ENCODE measurements around the gene ADARB2.
"Not testable (repeated sequence)": the region's sequence is repeated elsewhere in the genome, so short reads cannot be mapped to it uniquely, and the experiment has no call there.

ADARB2 gene

GRCh38 chr10:1634239-1634638 lies 103.1 kb downstream of the ADARB2 start:
- no peak for DNase-seq

- no peak for DNase-seq
Observed at GRCh38 chr10:1633783-1634182, 103.5 kb downstream of the ADARB2 start.

GRCh38 chr10:1632596-1632995 lies 104.7 kb downstream of the ADARB2 start:
- DNase-seq: no peak

GRCh38 chr10:1632141-1632540 lies 105.2 kb downstream of the ADARB2 start:
- DNase-seq: no peak

GRCh38 chr10:1631282-1631681 lies 106.0 kb downstream of the ADARB2 start:
- DNase-seq: no peak

- DNase-seq: no peak
Observed at GRCh38 chr10:1630304-1630703, 107.0 kb downstream of the ADARB2 start.

- DNase-seq: no peak
Observed at GRCh38 chr10:1629326-1630198, 107.8 kb downstream of the ADARB2 start.

GRCh38 chr10:1628757-1629156 lies 108.6 kb downstream of the ADARB2 start:
- no peak for DNase-seq

GRCh38 chr10:1627945-1628344 lies 109.4 kb downstream of the ADARB2 start:
- DNase-seq: no peak

GRCh38 chr10:1626835-1627234 lies 110.5 kb downstream of the ADARB2 start:
- DNase-seq: no peak

- no peak for DNase-seq
Observed at GRCh38 chr10:1626410-1626809, 110.9 kb downstream of the ADARB2 start.

GRCh38 chr10:1625731-1626130 lies 111.6 kb downstream of the ADARB2 start:
- no peak for DNase-seq

GRCh38 chr10:1625079-1625478 lies 112.2 kb downstream of the ADARB2 start:
- DNase-seq: no peak

- DNase-seq: no peak
Observed at GRCh38 chr10:1624240-1624639, 113.1 kb downstream of the ADARB2 start.

GRCh38 chr10:1620803-1621202 lies 116.5 kb downstream of the ADARB2 start:
- no peak for DNase-seq

- DNase-seq: not testable (repeated sequence)
Observed at GRCh38 chr10:1617376-1618317, 119.7 kb downstream of the ADARB2 start.

GRCh38 chr10:1616701-1617100 lies 120.6 kb downstream of the ADARB2 start:
- not testable (repeated sequence) for DNase-seq

GRCh38 chr10:1615186-1615954 lies 122.0 kb downstream of the ADARB2 start:
- no peak for DNase-seq

- DNase-seq: no peak
Observed at GRCh38 chr10:1613511-1613910, 123.8 kb downstream of the ADARB2 start.

GRCh38 chr10:1612908-1613307 lies 124.4 kb downstream of the ADARB2 start:
- no peak for DNase-seq

GRCh38 chr10:1611936-1612550 lies 125.3 kb downstream of the ADARB2 start:
- DNase-seq: no peak

- no peak for DNase-seq
Observed at GRCh38 chr10:1610986-1611770, 126.1 kb downstream of the ADARB2 start.
